ENCODE measurements around the gene ATF4.

The ATF4 gene, protein sequence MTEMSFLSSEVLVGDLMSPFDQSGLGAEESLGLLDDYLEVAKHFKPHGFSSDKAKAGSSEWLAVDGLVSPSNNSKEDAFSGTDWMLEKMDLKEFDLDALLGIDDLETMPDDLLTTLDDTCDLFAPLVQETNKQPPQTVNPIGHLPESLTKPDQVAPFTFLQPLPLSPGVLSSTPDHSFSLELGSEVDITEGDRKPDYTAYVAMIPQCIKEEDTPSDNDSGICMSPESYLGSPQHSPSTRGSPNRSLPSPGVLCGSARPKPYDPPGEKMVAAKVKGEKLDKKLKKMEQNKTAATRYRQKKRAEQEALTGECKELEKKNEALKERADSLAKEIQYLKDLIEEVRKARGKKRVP

DNA sequence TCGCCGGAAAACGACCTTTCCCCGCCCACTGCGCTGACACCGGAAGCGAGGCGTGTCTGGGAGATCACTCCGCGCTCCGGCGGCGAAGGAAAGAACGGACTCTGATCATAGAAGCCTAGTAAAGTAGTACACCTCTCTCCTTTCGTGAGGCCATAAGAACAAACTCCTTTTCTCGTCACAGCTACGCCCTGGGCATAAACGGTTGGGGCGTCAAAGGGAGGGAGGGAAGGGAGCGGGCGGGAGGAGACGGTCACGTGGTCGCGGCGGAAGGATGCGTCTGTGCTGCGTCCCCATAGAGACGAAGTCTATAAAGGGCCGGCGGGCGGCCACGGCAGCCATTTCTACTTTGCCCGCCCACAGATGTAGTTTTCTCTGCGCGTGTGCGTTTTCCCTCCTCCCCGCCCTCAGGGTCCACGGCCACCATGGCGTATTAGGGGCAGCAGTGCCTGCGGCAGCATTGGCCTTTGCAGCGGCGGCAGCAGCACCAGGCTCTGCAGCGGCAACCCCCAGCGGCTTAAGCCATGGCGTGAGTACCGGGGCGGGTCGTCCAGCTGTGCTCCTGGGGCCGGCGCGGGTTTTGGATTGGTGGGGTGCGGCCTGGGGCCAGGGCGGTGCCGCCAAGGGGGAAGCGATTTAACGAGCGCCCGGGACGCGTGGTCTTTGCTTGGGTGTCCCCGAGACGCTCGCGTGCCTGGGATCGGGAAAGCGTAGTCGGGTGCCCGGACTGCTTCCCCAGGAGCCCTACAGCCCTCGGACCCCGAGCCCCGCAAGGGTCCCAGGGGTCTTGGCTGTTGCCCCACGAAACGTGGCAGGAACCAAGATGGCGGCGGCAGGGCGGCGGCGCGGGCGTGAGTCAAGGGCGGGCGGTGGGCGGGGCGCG lies at the start of gene ATF4:
ATF4 (plus strand) TSS at position 337 of the 880 bp plus-strand sequence. CDS start 884 bp downstream, outside the sequence.
- DNase-seq, result peak; percentile 81

DNA sequence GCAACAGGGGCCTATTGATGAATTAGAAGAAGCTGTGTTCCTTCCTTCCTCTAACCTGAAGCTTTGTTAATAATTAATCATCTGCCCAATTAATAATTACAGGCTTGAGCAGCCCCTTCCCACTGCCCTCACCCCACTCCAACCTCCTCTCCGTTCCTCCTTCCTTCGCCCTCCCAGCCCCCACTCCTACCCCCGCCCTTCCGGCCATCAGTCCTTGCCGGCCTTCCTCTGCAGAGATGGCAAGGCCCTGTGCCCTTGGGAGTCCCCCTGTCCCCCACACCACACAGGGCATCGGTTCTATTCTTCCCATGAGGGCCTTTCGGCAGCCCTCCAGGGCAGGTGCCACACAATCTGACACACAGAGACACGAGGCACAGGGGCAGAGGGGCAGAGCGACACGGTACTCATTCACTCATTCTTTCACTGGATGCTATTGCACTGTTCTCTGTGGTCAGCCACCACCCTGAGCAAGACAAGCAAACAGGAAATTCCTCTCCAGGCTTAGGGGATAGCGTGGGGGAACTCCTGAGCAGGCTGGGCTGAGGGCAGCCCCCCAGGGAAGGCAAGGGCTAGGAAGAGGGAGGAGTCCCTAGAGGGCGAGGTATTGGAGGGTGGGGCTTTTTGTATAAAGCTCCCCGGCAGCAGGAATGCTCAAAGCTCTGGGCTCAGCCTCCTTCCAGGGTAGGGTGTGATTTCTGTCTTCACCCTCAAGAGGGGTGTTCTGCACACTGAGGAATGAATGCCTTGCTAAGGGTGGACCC lies 48.8 kb upstream of the ATF4 start:
- no peak for DNase-seq

DNA sequence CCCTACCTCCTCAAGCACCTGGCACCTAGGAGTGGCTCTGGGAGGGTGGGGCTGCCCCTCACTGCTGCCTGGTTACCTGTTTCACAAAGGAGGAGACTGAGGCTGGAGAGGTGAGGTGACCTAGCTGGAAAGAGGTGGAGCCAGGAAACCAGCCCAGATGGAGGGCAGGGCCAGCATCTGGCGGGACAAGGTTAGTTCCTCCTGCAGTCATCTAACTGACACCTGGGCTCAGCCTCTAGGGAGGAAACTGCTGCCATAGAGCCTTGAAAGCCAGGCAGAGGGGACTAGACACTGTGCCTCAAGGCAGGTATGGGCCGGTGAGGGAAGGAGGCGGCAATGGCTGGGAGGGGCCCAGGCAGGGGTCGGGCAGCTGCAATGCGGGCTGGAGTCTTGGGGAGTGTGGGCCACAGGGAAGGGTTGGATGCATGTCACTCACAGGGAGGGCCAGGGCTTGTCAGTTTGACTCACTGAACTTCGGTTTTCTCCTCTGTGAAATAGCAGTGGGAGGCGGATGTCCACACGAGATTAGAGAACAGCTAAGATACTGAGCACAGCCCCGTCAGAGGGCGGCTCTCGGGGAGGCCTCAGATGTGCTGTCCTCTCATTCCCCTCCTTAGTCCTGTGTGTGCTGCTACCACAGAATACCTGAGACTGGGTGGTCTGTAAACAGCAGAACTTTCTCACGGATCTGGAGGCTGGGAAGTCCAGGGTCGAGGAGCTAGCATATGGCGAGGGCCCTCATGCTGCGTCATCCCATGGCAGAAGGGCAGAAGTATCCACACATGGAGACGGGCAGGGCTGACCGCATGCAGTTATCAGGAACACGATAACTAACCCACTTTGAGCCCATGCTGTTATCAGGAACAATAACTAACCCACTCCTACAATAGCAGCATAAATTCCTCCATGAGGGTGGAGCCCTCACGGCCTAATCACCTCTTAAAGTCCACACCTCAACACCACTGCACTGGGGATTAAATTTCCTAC lies 47.5 kb upstream of the ATF4 start:
- DNase-seq, result no peak

DNA sequence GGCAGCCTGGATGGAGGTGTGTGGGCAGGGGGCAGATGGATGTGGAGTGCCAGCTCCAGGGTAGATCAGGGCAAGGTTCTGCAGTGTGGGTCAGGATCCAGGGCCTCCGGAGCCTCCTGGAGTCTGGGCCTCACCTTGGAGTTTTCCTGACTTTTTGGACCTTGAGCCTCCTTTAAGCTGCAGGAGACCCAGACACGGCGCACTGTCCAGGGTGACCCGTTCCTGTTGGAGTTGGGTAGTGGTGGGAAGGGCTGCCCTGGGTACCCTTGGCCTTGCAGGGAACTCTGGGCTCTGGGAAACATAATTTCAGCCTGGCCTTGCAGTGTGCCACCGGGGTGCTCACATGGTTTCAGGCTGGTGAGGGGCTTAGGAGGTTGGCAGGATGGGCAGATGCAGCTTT lies 46.5 kb upstream of the ATF4 start:
- DNase-seq, result no peak

DNA sequence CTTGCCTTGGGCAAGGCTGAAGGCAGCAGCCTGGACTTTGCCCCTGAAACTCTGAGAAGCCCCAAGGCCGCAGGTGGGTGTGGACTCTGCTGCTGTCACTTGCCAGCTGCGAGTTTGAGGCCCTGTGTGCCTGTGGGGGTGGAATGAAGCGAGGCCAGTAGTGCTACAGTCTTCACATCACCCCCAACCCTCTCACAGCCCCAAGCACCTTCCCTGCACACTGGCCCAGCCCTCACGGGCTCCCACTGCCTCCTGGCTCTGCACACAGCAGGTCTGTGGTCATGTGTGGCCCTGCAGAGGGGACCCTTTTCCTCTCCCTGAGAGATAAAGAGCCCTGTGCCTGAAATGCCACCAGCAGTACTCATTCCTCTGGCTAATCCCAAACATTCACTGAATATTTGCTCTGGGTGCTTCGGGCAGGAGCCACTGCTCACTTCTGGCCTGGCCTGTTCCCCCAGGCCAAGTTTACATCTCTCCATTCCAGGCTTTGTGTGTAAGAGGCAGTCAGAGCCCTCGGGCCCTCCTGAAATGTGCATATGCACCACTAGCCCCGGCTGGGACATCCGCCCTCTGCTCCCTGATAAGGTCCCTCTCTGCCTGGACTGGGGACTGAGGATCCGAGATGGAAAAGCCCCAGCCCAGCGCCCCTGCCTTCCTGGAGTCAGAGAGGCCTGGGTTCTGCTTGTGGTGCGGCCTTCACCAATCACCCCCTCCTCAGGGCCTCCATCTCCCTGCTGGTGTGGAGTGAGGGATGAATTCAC lies 45.8 kb upstream of the ATF4 start:
- DNase-seq, result no peak

DNA sequence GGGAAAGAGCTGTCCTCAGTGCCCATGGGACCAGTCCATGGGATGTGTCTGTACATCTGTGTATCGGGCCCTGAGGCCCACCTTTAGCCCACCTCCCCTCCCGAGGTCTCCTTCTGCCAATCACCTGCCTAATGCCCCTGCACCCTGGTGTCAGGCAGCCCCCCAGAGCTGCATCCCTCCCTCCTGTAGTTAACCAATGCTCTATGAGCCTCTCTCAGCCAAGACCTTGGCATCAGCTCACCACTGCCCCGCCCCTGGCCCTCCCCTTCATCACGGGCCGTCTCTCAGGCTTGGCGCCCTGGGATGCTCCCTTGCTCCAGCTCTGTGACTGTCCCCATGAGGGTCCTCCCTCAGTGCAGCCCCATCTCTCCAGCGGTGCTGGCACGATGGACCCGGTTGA lies 45.0 kb upstream of the ATF4 start:
- no peak for DNase-seq

DNA sequence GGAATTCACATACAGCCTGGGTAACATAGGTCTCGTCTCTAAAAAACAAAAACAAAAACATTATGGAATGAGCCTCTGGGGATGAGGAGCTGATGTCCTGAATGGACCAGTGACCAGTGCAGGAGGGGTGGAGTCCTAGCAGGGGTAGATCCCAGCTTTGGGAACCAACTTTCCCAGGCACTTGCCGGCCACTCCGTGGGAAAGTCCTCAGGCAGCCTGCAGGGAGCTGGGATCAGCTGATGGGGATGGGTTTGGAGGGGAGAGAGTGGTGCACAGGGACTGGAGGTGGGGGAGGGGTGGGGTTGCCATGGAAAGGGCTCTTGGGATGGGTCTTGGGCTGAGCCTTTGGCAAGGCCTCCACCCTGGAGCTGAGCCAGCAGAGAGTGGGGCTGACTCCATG lies 44.5 kb upstream of the ATF4 start:
- DNase-seq, result no peak

DNA sequence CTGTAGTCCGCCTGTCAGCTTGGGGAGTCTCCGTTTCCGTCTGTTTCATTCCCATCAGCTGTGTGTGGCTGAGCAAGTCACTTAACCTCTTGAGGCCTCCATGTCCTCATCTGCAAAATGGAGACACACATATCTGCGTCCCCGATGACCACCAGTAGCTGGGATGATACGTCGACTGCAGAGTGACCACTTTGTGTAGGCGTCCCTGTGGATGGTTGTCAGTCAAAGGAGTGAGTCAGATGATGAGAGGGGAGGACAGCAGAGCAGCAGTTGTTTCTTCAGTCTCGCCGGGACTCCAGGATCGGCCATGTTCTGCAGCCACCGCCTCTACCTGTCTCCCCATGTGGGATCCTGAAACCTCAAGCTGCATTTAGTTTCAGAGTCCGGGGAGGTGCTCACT lies 43.7 kb upstream of the ATF4 start:
- no peak for DNase-seq

DNA sequence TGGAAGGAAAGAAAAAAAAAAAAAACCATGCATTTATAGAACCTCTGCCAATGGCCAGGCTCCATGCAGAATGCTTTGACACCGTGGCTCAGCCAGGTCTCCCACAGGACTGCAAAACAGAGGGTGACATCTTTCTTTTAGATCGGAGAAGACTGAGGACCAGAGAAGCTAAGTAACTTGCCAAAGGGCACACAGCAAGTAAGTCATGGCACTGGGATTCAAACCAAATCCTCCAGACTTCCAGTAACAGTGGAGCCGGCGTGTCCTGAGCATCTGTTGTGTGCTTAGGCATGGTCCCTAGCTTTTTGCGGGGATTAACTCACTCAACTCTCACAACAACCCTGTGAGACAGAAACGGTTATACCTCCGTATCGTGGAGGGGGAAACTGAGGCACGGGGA lies 42.8 kb upstream of the ATF4 start:
- DNase-seq, result no peak

DNA sequence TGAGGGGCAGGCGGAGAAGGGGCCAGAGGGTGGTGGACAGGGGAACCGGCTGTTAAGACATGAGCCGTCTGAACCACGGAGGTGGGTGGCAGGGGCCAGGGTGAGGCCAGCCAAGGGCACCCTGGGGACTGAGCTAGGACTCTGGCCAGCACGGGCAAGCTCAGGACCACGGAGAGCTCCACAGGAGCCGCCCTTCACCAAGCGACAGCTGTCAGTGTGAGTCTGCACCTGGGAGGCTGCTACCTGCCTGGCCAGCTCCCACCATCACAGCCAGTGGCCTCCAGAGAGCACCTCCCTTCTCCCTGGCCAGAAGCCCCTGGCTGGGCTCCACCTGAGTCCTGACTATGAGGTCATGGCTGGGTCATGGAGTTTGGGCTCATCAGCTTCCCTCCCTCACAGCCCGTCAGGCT lies 41.9 kb upstream of the ATF4 start:
- no peak for DNase-seq

DNA sequence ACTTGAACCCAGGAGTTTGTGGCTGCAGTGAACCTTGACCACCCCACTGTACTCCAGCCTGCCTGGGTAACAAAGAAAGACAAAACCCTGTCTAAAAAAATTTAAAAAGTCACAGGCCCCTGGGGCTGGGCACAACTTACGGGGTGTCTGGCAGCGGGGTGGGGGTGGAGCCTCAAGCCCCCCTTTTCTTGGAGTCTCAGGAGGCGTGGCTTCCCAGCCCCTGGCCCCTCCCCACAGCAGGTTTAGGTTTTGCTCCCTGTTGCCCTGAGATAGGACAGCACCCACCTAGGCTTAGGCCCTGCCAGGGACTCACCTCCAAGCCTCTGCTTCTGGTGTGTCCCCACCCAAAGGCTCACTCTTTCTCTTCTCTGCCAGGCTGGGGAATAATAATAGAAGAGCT lies 41.1 kb upstream of the ATF4 start:
- DNase-seq, result no peak

DNA sequence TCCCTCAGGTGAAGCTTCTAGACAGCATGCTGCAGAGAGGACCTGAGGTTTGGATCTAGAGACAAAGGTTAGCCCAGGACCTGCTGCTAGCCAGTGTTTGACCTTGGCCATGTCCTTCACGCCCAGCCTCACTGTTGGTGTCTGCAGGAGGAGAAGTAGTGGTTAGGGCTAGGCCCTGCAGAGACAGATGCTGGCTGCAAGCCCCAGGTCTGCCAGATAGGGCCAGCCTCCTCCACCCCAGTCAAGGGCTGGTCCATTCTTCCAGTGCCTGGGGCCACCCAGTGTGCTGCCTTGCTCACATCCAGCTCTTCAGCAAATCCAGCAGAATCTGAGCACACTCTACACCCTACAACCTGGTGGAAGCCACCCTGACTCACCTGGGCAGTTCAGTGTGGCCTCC lies 39.8 kb upstream of the ATF4 start:
- no peak for DNase-seq

DNA sequence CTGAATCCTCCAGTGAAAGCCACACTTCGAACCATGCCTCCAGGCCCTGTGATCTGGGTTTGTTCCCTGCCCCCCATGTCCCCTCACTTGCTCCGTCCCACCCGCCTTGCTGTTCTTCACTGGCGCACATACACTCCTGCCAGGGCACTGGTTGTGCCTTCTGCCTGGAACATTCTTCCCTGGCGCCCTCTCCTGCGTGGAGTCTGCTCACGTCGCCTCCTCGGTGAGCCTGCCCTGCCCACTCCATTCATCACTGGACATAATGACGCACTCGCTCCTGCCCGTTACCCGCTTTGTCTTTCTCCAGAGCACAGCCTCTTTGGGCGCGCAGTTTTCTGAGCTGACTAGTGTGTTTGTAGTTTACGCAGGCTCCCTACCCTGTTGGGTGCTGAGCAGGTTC lies 39.3 kb upstream of the ATF4 start:
- no peak for DNase-seq

DNA sequence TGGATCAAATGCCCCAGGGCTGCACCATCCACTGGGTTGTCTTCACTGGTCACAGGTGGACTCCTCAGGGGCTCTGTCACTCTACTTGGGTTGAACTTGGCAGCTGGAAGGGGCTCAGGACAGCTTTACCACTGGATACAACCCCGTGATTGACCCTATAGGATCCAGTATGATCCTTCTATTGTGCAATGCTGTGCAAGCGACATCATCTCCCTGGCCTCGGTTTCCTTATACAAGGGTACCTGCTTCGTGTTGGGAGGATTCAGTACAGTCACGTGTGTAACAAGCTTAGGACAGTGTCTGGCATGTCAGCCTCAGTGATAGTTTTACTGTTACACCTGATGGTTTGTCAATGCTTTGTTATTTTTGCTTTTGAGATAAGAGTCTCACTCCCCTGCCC lies 38.8 kb upstream of the ATF4 start:
- no peak for DNase-seq

DNA sequence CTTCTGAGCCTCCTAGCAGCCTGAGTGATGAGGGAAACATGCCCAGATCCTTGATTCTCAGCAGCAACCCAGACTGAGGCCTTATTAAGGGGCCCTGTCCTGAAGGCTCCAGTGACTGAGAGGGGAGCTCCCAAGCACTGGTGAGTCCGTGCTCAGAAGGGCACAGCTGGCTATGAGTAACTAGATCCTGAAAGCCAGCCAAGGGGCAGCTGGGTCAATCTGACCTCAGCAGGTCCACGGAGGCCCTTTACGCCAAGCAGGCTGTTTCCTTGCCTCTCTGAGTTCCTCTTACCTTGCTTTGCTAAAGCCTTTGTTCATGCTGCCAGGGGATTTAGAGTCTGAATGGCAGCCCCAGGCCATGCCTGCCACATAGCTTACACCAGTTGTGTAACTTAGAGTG lies 37.6 kb upstream of the ATF4 start:
- DNase-seq, result no peak

DNA sequence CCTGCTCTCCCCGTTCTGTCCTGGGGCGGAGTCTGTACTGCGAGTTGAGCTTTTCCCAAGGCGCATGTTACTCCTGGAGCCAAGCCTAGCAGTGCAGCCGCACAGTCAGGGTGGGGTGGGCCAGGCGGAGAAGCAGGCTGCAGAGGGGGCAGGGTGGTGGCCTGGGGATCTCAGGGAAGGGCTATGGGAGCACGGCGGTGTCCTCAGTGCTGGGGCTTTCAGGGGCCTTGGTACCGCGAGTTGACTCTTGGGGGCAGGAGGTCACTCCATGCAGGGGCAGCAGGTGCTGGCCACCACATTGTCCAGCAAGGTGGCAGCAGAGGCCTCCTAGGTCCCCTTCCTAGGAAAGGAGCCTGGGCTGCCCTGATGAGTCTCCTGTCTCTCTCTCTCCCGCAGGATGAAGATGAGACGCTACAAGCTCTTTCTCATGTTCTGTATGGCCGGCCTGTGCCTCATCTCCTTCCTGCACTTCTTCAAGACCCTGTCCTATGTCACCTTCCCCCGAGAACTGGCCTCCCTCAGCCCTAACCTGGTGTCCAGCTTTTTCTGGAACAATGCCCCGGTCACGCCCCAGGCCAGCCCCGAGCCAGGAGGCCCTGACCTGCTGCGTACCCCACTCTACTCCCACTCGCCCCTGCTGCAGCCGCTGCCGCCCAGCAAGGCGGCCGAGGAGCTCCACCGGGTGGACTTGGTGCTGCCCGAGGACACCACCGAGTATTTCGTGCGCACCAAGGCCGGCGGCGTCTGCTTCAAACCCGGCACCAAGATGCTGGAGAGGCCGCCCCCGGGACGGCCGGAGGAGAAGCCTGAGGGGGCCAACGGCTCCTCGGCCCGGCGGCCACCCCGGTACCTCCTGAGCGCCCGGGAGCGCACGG lies 33.2 kb upstream of the ATF4 start:
- no peak for DNase-seq

DNA sequence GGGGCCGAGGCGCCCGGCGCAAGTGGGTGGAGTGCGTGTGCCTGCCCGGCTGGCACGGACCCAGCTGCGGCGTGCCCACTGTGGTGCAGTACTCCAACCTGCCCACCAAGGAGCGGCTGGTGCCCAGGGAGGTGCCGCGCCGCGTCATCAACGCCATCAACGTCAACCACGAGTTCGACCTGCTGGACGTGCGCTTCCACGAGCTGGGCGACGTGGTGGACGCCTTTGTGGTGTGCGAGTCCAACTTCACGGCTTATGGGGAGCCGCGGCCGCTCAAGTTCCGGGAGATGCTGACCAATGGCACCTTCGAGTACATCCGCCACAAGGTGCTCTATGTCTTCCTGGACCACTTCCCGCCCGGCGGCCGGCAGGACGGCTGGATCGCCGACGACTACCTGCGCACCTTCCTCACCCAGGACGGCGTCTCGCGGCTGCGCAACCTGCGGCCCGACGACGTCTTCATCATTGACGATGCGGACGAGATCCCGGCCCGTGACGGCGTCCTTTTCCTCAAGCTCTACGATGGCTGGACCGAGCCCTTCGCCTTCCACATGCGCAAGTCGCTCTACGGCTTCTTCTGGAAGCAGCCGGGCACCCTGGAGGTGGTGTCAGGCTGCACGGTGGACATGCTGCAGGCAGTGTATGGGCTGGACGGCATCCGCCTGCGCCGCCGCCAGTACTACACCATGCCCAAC lies 32.4 kb upstream of the ATF4 start:
- DNase-seq, result no peak

DNA sequence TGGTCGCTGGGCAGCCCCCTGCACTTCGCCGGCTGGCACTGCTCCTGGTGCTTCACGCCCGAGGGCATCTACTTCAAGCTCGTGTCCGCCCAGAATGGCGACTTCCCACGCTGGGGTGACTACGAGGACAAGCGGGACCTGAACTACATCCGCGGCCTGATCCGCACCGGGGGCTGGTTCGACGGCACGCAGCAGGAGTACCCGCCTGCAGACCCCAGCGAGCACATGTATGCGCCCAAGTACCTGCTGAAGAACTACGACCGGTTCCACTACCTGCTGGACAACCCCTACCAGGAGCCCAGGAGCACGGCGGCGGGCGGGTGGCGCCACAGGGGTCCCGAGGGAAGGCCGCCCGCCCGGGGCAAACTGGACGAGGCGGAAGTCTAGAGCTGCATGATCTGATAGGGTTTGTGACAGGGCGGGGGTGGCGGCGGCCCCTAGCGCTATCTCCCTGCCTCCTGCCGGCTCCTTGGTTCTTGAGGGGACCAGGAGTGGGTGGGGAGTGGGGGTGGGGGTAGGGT lies 31.7 kb upstream of the ATF4 start:
- DNase-seq, result no peak

All from NK-92 treated with Interleukin-12 subunit alpha and Interleukin-12 subunit beta, amount 100 ng/mL, for 24 hours (cell line).